GM19372 (cell line): ENCODE data around the gene B4GAT1.
"Not testable (repeated sequence)": the region's sequence is repeated elsewhere in the genome, so short reads cannot be mapped to it uniquely, and the experiment has no call there.

Experiments
- ATAC-seq: cut with Tn5 transposase; IDR thresholded peaks from one replicate; pipeline ENCODE4 v1.9.1; 2021; ENCODE audit warnings: mild to moderate bottlenecking, low read depth, moderate library complexity; ENCODE audit not compliant: unreplicated experiment

Gene B4GAT1

DNA sequence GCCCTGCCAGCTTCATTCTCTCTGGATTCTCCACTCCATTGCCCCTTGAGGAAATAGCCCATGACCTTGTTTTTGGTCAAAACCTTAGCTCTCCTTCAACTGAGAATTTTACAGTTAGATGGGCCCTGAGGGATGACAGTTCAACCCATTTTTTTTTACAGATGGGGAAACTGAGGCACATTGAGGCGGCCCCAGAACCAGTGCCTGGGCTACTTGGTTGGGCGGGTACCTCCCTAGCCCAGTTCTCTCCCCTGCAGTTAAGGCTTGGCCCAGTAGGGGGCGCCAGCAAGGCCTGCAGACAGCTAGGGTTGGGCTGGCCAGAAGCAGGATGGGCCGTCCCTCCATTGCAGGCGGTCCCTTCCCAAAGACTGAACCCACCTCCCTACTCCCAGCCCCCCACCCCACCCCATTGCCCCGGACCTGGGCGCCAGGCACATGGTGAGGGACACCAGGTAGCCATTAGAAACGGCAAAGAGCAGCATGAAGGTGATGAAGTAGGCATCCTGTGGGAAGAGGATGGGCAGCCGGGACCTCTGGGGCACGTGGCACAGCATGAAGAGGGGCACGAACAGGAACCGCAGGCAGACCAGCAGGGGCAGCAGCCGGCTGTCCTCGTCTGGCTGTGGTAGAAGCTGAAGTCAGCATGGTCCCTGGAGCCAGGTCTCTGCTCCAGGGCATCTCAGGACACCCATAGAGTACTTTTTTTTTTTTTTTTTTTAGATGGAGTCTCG lies 16.5 kb upstream of the B4GAT1 start:
- ATAC-seq: no peak

DNA sequence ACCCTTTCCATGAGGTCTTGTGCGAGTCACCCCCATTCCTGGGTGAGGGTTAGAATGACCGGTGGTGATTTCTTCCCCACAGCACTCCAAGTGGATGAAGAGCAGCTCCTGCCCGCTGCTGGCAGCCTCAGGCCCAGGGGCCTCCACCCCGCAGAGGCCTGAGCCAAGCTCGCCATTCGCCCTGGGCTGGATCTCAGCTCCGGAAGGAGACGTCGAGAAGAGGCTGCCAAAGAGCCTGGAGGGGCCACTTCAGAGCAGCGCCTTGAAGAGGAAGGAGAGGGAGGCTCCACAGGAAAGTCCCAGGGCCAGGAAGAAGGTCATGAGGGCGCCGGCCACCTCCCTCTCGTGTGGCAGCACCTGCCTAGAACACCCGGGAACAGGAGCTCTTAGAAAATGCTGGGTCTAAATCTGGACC lies 15.8 kb upstream of the B4GAT1 start:
- ATAC-seq: no peak

DNA sequence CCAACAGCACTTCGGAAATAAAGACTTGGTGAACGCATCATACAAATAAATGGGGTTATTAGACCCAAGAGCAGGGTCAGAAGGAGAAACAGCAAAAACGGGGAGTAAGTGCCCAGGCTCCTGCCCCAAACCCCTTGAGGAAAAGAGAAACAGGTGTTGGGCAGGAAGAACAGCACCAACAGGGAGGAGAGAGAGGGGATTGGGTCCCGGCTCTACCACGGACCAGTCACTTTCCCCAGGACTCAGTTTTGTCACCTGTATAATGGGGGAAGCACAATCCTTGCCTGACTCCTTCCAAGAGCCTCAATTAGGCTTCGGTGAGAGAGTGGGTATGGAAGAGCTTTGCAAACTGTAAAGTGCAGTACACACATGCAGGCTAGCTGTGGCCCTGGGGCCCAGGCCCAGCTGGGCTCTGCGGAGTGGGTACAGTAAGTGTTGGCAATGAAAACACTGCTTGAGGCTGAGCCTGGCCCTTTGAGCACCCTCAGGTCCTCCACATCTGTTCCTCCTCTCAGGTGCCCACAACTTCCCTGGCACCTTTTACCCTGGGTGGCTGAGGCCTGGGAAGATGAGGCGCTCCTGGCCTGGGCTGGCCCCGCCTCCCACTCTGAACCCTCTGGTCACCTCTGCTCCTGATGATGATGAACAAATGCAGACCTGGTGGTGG lies 15.2 kb upstream of the B4GAT1 start:
- ATAC-seq: no peak

DNA sequence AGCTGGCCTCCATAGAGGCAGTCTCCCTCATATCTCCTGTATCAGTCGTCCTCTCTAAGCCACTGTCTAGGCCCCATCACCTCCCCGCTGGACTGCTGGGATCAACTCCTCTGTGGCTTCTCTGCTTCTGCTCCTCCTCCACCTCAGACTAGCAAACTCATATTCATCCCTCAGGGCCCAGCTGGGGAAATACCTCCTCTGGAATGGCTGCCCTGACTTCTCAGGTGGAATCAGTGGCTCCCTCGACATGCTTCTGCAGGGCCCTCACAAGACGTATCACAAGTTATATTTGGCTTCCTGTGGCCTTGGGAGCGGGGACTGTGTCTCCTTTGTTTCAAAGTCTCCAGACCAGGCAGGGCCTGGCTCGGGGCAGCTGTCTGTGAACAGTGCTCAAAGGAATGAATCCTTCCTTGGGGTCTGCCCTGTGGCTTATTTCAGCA lies 14.1 kb upstream of the B4GAT1 start:
- ATAC-seq: no peak

DNA sequence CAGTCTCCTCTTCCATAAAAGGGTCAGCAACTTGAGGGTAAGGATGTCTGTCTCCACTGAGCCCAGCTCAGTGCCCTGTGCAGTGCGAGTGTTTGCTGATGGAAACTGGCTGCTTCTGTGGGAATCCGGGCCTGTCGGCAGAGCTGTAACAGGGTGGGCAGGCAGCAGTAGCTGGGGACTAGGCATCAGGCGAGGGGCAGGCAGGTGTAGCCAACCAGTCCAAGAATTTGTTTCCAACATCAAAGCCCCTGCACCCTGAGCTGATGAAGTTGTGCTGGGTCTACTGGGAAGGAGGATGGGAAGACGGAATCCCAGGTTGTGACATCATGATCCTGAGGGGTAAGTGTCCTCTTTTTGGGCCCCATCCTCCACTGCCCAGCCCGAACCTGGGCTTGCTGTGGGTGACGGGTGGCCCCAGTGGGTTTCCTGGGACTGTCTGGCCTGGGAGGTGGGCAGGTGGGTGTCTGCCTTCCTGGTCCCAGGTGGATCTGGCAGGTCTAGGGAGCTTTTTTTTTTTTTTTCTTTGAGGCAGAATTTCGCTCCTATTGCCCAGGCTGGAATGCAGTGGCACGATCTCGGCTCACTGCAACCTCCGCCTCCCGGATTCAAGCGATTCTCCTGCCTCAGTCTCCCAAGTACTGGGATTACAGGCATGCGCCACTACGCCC lies 13.1 kb upstream of the B4GAT1 start:
- no peak for ATAC-seq

DNA sequence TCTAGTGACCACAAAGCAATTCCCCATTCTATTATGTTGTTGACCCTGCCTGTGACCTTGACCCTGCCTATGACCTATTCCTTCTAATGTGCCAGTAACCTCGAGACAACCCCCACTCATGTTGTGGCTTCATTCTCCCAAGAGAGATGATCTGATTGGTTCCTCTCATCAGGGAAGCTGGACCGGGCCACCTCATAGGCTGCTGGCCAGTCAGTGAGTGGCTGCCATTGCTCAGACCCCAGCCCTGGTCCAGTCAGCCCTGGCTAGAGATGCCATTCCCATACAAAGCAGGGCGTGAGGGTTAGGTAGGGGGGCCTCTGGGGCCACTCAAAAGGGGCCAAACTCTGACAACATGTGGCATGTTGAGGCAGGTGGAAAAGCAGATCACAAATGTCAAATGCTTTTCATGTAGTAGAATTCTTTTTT lies 12.2 kb upstream of the B4GAT1 start:
- ATAC-seq: no peak

DNA sequence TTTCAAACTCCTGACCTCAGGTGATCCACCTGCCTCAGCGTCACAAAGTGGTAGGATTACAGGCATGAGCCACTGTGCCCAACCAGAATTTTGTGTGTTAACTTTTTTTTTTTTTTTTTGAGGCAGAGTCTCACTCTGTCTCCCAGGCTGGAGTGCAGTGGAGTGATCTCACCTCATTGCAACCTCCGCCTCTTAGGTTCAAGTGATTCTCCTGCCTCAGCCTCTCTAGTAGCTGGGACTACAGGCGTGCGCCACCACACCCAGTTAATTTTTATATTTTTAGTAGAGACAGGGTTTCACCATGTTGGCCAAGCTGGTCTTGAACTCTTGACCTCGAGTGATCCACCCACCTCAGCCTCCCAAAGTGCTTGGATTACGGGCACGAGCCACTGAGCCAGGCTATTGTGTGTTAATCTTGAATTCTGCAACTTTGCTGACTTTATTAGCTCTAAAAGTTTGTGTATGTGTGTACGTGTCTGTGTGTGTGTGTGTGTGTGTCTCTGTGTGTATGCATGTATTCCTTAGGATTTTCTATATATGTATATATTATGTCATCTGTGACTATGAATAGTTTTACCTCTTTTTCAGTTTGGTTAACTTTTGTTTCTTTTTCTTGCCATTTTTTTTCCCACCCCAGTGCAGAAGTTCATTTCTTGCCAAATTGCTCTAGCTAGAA lies 3.3 kb upstream of the B4GAT1 start:
- not testable (repeated sequence) for ATAC-seq

DNA sequence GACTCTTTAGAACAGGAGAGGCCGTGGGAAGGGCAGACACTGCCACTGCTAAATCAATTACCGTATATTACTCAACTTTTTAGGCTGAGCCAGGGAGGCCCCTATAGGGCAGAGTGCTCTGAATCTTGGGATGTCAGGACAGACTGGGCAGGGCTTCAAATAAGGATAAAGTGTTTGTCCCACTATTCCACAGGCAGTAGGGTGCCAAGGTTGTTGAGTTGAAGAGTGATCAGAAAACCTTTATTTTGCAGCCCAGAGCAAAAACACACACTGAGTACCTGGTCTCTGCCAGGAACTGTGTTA lies 1.6 kb upstream of the B4GAT1 start:
- no peak for ATAC-seq

DNA sequence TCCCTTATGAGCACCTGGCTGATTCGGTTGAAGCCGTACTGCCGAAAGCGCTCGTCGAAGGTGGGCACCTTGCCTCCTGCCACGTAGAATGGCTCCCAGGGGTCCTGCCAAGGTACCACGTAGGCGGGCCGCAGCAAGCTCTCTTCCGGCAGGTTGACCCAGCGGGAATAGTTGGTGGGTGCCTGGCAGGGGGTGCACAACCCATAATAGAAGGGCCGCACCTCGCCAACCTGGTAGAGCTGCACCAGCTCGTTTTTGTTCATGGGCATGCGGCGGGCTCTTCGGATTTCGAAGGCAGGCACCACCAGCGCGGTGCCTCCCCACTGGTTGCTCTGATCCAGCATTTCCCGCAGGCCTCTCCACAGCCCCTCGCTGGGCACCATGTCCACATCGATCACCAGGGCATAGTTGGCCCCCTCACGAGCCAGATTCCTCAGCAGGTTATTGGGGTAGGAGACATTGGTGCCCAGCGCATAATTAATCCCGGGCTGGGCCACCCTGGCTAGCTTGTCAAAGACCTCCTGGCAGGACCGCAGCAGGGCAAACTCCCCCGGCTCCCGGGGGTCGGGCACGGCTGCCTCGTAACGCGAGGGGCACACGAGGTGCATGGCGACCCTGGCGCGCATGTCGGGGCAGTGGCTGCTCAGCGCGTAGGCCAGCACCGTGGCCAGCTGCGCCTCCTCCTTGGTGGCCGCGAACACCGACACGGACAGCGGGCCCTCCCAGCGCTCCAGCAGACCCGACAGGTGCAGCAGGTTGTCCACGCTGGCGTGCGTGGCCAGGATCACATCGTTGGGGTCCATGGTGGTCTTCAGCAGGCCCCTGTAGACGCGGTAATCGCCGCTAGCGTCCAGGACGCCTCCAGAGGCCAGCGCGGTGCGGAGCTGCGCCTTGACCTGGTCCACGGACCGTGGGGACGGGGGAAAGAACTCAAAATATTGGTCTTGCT lies 679 bp downstream of the B4GAT1 start:
- ATAC-seq: no peak

DNA sequence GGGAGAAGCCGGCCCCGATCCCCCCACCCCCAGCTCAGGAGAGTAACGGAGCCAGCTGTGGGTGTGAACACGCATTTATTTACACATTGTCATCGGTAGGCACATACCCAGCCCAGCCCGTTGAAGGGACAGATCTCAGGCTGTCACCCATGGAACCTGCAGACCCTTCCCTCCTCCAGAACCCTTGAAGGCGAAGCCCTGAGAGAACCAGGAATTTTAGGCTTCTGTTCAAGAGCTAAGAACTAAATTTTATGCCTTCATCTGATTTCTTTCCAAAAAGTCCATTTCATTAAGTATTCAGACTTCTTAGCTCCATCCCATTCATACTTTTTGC lies 2.1 kb downstream of the B4GAT1 start:
- ATAC-seq: peak; percentile 6

DNA sequence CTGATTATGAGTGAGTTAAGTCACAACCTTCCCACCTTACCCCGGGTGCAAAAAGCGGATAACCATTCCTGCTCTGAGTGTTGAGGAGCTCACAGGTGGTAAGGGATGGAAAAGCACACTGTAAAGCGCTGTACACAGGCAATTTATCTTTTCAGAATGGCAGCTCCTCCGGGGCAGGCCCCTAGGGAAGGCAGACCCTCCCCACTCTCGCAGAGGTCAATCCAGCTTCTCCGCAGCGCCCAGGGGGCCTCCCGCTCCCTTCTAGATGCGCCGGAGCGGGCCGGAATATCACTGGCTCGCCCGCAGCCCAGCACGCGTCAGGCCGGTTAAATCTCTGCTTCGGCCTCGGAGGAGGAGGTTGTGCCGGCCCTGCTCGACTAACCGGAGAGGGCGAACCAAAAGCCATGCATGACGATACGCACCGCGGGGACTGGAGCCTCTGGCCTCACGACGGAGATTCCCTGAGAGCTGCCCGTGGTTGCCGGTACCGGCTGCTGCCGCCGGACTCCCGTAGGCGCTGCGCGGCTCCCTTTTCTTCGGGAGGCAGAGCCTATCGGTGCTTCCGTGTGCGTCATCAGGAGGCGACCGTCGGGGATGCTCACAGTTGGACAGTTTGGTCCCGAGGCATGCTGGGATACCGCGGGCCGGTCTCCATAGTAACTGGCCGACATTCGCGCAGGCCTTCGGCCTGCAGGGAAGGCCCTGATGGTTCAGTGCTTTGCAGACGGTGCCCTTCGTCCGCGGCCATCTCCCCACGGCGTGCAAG lies 2.7 kb downstream of the B4GAT1 start, which contains the start of gene BRMS1:
Gene BRMS1 (minus strand): TSS at position 555 of the 766 bp plus-strand sequence. CDS start 2,870 bp downstream, outside the sequence.
- peak; percentile 74 for ATAC-seq

DNA sequence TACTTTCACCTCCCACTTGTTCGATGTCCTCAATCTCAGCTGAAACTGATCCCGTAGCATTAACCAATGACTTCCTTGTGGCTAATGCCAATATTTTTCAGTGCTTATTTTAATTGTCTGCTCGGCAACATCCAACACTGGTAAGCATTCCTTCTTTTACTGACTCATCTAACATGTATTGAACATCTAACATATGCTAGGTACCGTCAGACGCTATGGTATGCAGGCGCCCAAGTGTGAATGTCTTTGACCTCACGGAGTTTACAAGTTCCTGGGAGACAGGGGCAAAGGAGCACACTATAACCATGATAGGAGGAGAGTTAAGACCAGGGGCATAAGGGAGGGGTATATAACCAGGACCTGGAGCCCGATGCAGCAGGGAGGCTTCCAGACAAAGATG lies 4.3 kb downstream of the B4GAT1 start:
- no peak for ATAC-seq

DNA sequence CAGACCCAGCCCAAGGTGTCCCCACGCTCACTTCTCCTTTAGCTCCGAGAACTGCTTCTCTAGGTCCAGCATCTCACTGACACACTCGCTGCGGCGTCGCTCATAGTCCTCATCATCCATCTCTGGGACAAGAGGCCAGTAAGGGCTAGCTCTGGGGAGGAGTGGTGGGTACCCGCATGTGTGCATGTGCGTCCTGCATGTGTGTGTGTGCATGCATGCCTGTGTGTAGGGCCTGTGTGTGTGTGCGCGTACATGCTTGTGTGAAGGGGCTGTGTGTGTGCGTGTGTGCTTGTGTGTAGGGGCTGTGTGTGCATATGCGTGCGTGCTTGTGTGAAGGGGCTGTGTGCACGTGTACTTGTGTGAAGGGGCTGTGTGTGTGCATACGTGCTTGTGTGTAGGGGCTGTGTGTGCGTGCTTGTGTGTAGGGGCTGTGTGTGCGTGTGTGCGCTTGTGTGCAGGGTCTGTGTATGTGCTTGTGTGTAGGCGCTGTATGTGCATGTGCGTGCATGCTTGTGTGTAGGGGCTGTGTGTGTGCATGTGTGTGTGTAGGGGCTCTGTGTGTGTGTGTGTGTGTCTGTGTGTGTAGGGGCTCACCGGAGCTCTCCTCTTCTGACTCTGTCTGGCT lies 5.8 kb downstream of the B4GAT1 start:
- no peak for ATAC-seq

DNA sequence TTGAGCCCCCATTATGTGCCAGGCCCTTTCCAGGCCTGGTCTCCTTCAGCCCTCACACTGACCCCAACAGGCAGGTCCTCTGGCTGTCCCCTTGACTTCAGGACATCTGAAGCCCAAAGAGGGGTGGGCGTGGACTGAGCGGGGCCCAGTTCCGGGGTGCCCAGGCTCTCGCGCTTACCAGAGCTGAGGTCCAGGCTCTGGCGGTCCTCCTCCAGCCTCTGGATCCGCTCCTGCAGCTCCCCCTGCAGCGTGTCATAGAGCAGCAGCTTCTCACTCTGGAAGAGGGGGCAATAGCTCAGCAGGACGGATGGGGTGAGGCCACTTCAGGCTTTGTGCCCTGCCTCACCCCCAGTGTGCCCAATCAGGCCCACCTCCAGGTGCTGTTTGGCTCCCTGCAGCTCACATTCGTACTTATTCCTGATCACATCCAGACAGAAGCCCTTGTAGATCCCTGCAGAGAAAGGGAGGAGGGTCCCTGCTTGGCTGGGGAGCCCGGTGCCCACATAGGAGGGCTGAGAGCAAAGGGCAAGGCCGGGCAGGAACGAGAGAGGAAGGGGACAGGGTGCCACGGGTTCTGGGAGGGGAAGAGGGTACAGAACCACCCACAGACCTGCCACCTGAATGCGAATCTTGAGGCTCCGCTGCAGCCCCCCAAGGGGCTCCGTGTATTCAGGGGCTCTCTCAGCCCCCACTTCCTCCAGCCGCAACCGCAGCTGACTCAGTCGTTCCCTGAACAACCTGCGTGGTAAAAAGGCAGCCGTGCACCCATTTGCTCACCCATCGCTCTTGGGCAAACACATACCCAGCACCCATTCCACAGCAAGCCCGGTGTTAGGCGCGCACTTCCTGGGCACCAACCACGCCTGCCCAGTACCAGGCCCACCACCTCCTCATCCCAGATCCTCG lies 6.6 kb downstream of the B4GAT1 start:
- ATAC-seq: no peak

DNA sequence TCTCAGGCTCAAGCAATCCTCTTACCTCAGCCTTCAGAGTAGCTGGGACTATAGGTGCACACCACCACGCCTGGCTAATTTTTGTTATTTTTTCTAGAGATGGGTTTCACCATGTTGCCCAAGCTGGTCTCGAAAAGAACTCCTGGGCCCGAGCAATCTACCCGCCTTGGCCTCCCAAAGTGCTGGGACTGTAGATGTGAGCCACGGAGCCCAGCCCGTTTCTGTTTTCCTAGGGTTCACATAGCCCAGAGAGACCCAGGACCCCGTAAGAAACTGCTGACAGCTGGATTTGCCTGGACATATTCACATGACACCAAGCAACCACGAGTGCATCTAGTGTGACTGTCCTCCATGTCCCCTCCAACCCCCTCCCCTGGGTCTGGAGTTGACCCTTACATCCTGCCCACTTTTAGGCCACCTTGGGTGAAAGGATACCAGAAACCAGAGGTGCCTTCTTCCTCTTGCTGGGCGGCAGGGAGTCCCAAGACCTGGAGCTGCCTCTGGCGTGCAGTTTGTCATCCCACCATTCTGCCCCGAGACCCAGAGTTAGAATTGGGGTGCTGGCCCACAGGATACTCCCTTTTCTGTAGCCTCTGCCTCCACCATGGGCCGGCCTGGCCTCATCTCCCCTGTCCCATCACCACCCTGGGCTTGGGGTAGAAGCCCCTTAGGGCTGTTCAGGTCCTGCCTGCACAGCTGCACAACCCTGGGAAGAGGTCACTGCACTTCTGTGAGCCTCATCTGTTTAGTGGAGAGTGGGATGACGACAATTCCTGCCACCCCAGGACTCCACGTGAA lies 7.5 kb downstream of the B4GAT1 start:
- no peak for ATAC-seq

DNA sequence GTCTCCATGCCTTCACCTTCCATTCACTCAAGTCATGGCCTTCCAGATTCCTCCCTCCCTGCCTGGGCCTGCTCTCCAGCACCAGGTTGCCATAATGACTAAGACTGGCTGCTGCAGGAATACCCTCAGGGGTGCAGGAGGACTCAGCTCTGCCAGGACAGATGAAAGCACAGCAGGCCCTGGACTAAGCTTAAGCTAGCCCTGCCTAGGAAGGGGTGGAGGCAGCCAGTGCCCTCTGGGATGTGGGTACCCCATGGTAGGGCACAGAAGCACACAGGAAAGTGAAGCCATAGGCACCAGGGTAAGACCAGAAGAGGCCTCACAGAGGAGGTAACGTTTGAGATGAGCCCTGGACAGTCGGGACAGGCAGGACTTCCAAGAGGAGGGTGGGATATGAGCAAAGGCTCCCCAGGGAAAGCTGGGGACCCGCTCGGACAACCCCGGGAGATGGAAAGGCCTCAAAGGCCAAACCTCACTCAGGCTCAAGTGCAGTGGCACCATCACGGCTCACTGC lies 8.2 kb downstream of the B4GAT1 start:
- ATAC-seq: no peak
